AG04450 (cell line): ENCODE measurements around the gene EGF. TPM values are rescaled to one million over a fixed set of nuclear protein-coding genes. Genes with fewer than 3 reads are reported as not detected.

Experiments
- CTCF ChIA-PET: fragments of 300-600, 350-600 bp; formaldehyde crosslinking; extraction: SDS; loops from one replicate; lab custom pipeline; 2022; ENCODE audit warnings: antibody characterized with exemption, inconsistent platforms; lab: Charles Lee
- POLR2A ChIA-PET: fragments of 350-600 bp; formaldehyde crosslinking; extraction: SDS; loops from one replicate; lab custom pipeline; 2021; ENCODE audit warnings: antibody characterized with exemption, inconsistent platforms; lab: Yijun Ruan, JAX
- DNase-seq: peaks from one replicate; pipeline ENCODE4 v3.0.0-alpha.2; 2011; ENCODE audit warnings: low read depth, low spot score
- H3K27ac ChIP-seq: one replicate; pipeline ENCODE4 v1.5.1; 2012; ENCODE audit warnings: low read depth, low read length, control low read depth
- H3K27me3 ChIP-seq: one replicate; pipeline ENCODE4 v1.6.0; 2012; ENCODE audit warnings: low read length; ENCODE audit not compliant: control insufficient read depth, insufficient read depth
- H3K4me3 ChIP-seq: 2 replicates; pipeline ENCODE4 v1.5.1; 2011; ENCODE audit warnings: mild to moderate bottlenecking, low read depth, low read length, control low read depth
- H3K9me3 ChIP-seq: 2 replicates; pipeline ENCODE4 v1.5.1; 2012; ENCODE audit warnings: low read length; ENCODE audit not compliant: control insufficient read depth, insufficient read depth
- CTCF ChIP-seq: IDR thresholded peaks from 2 replicates; pipeline ENCODE4 v1.5.1; 2011; ENCODE audit warnings: low read depth, low read length, control low read depth, inconsistent platforms
- polyA plus RNA-seq: library from polyadenylated mRNA; depleted of rRNA; stranded (reverse); fragments of >200 nt; gene quantifications from 2 replicates; pipeline ENCODE4 v1.2.3, GENCODE V29; 2011

The EGF gene
- polyA plus RNA-seq, 1 experiment, result 0.14 TPM

- TF ChIP-seq CTCF, result 0 out of 2 replicates have a peak, but pooled peaks have one; percentile 7
- Histone ChIP-seq H3K27me3 (no peaks in the 10 kb centered on the region), H3K9me3 (no peaks in the 10 kb centered on the region), H3K4me3 (no peak overlapping the region), H3K27ac (no peak overlapping the region)
- ChIA-PET POLR2A (no interaction called here), CTCF (interaction anchor here (0.6 to 6.1 kb wide), 17 partner anchors 9 to 1487 kb away, joined by 3 to 64 read pairs (median 4); partner anchors contain the start of genes RRH and SEC24B)
- DNase-seq, result no peak
Observed at GRCh38 chr4:109978704-109979454, 66.2 kb downstream of the EGF start.

- CTCF ChIA-PET, result interaction anchor here (0.8 to 6.1 kb wide), 9 partner anchors 13 to 560 kb away, joined by 3 to 64 read pairs (median 4); no protein-coding TSS in a partner anchor
- POLR2A ChIA-PET, result interaction anchor here (0.5 kb wide), 1 partner anchor 565 kb away, joined by 3 read pairs; no protein-coding TSS in a partner anchor
- peak; percentile 16 for DNase-seq
- H3K9me3 ChIP-seq, result no peaks in the 10 kb centered on the region
- no peaks in the 10 kb centered on the region for H3K27me3 ChIP-seq
- TF ChIP-seq CTCF, result no peak
- H3K27ac ChIP-seq, result no peak overlapping the region
- H3K4me3 ChIP-seq, result no peak overlapping the region
Observed at GRCh38 chr4:109979920-109980717, 67.4 kb downstream of the EGF start.

- Histone ChIP-seq H3K27me3 (no peaks in the 10 kb centered on the region), H3K27ac (no peak overlapping the region), H3K9me3 (no peaks in the 10 kb centered on the region), H3K4me3 (no peak overlapping the region)
- ChIA-PET POLR2A (no interaction called here), CTCF (interaction anchor here (0.7 to 1.9 kb wide), 3 partner anchors 527 to 532 kb away, joined by 3 to 7 read pairs (median 7); no protein-coding TSS in a partner anchor)
- no peak for DNase-seq
- TF ChIP-seq CTCF, result no peak
Observed at GRCh38 chr4:109981936-109982335, 69.3 kb downstream of the EGF start.

- no peak overlapping the region for H3K27ac ChIP-seq
- DNase-seq, result no peak
- no peaks in the 10 kb centered on the region for H3K27me3 ChIP-seq
- CTCF ChIA-PET, result interaction anchor here (0.7 to 1.9 kb wide), 4 partner anchors 526 to 535 kb away, joined by 3 to 7 read pairs (median 5); no protein-coding TSS in a partner anchor
- POLR2A ChIA-PET, result no interaction called here
- no peak overlapping the region for H3K4me3 ChIP-seq
- TF ChIP-seq CTCF, result no peak
- no peaks in the 10 kb centered on the region for H3K9me3 ChIP-seq
Observed at GRCh38 chr4:109982521-109982920, 69.8 kb downstream of the EGF start.
